ENCODE data around the gene LINC01488. TPM values are rescaled to one million over a fixed set of nuclear protein-coding genes. Genes with fewer than 3 reads are reported as not detected.

The LINC01488 gene
- total and polyA plus RNA-seq, 3 donors from 2014 or later, result not detected

- WGBS, 2 donors, result 91 to 96% methylated on average over 11 to 22 of the region's 22 CpGs
- Histone ChIP-seq H3K27me3 (no peaks in the 10 kb centered on the region), H3K36me3 (ENCODE audit: low read depth, missing control alignments) (no peaks in the 10 kb centered on the region), H3K4me1 (no peaks in the 10 kb centered on the region), H3K4me3 (no peak overlapping the region), H3K9me3 (no peaks in the 10 kb centered on the region), H3K27ac (no peak overlapping the region)
- TF ChIP-seq CTCF (IDR thresholded peaks at IDR 0.05) (no peak), POLR2A (IDR thresholded peaks at IDR 0.05) (no peak)
- DNase-seq, result no peak
- intact Hi-C loops (cut with DNase I; ENCODE audit: low total_unique reads), result no loop called here
Observed at GRCh38 chr11:69436041-69436982, 45.2 kb upstream of the LINC01488 start.

GRCh38 chr11:69437001-69437875 lies 44.2 kb upstream of the LINC01488 start:
- intact Hi-C loops (cut with DNase I; ENCODE audit: low total_unique reads), result no loop called here
- 77 to 89% methylated on average over 13 to 15 of the region's 15 CpGs for WGBS, 2 donors

GRCh38 chr11:69437876-69438205 lies 43.6 kb upstream of the LINC01488 start:
- no peaks in the 10 kb centered on the region for H3K36me3 ChIP-seq (ENCODE audit: low read depth, missing control alignments)
- TF ChIP-seq POLR2A (IDR thresholded peaks at IDR 0.05) (no peak), CTCF (IDR thresholded peaks at IDR 0.05) (no peak)
- H3K4me1 ChIP-seq, result peaks cover 3% of the 10 kb centered on the region
- H3K9me3 ChIP-seq, result no peaks in the 10 kb centered on the region
- H3K27me3 ChIP-seq, result no peaks in the 10 kb centered on the region
- DNase-seq, result no peak
- no peak overlapping the region for H3K4me3 ChIP-seq
- intact Hi-C loops (cut with DNase I; ENCODE audit: low total_unique reads), result no loop called here
- H3K27ac ChIP-seq, result no peak overlapping the region
- 89 to 92% methylated on average over 8 to 9 of the region's 9 CpGs for WGBS, 2 donors

More at GRCh38 chr11:69437001-69437875, 44.2 kb upstream of the LINC01488 start:
- Histone ChIP-seq H3K36me3 (ENCODE audit: low read depth, missing control alignments) (no peaks in the 10 kb centered on the region), H3K4me3 (no peak overlapping the region), H3K9me3 (no peaks in the 10 kb centered on the region), H3K4me1 (no peaks in the 10 kb centered on the region), H3K27me3 (no peaks in the 10 kb centered on the region), H3K27ac (no peak overlapping the region)
- DNase-seq, result no peak
- no peak for TF ChIP-seq POLR2A (IDR thresholded peaks at IDR 0.05)

GRCh38 chr11:69438286-69438920 lies 43.1 kb upstream of the LINC01488 start:
- H3K4me3 ChIP-seq, result no peak overlapping the region
- 84 to 92% methylated on average over 16 to 25 of the region's 25 CpGs for WGBS, 2 donors
- no peaks in the 10 kb centered on the region for H3K36me3 ChIP-seq (ENCODE audit: low read depth, missing control alignments)
- H3K9me3 ChIP-seq, result no peaks in the 10 kb centered on the region
- no peak overlapping the region for H3K27ac ChIP-seq
- no peak for TF ChIP-seq POLR2A (IDR thresholded peaks at IDR 0.05)
- TF ChIP-seq CTCF (IDR thresholded peaks at IDR 0.05), result no peak
- peaks cover 8% of the 10 kb centered on the region for H3K4me1 ChIP-seq
- DNase-seq, result no peak
- intact Hi-C loops (cut with DNase I; ENCODE audit: low total_unique reads), result no loop called here
- no peaks in the 10 kb centered on the region for H3K27me3 ChIP-seq

GRCh38 chr11:69439127-69439526 lies 42.3 kb upstream of the LINC01488 start:
- peaks cover 15% of the 10 kb centered on the region for H3K4me1 ChIP-seq
- intact Hi-C loops (cut with DNase I; ENCODE audit: low total_unique reads), result no loop called here
- no peaks in the 10 kb centered on the region for H3K27me3 ChIP-seq
- TF ChIP-seq POLR2A (IDR thresholded peaks at IDR 0.05) (no peak), CTCF (IDR thresholded peaks at IDR 0.05) (no peak)
- no peak overlapping the region for H3K4me3 ChIP-seq
- H3K36me3 ChIP-seq (ENCODE audit: low read depth, missing control alignments), result no peaks in the 10 kb centered on the region
- no peak for DNase-seq
- WGBS, 2 donors, result 87% methylated on average over 2 of the region's 2 CpGs
- no peaks in the 10 kb centered on the region for H3K9me3 ChIP-seq
- no peak overlapping the region for H3K27ac ChIP-seq
